Measurements from ENCODE around the gene ACTR1A. TPM values are rescaled to one million over a fixed set of nuclear protein-coding genes. Genes with fewer than 3 reads are reported as not detected.

ACTR1A gene
- total RNA-seq, 2 experiments from 2014 or later = 72.2 to 86.7 TPM

GRCh38 chr10:102452672-102453340, 49.7 kb downstream of the ACTR1A start:
- CTCF ChIA-PET = interaction anchor here (0.6 to 3.9 kb wide), 14 partner anchors 15 to 361 kb away, joined by 3 to 21 read pairs (median 4); partner anchors contain the start of genes FBXL15, NFKB2 and SUFU
- Mint-ChIP-seq H3K4me3 (peak overlapping the region; percentile 2), H3K27ac (peak overlapping the region; percentile 78), H3K4me1 (peaks cover 45% of the 10 kb centered on the region), H3K9me3 (ENCODE audit: low read depth) (no peaks in the 10 kb centered on the region), H3K36me3 (peaks cover 12% of the 10 kb centered on the region), H3K27me3 (no peaks in the 10 kb centered on the region)
- peak; percentile 85 for DNase-seq
- peak; percentile 46 for ATAC-seq

GRCh38 chr10:102451105-102451969, 51.2 kb downstream of the ACTR1A start, which contains the start of gene C10orf95:
TSS of gene C10orf95 (minus strand) at chr10:102451543. CDS start at chr10:102451093, 450 bp downstream.
- ATAC-seq (no peak), DNase-seq (peak; percentile 46)
- peak within 1 kb of the TSS; percentile 78 for H3K27ac Mint-ChIP-seq
- CTCF ChIA-PET = interaction anchor here (0.6 to 3.9 kb wide), 16 partner anchors 10 to 225 kb away, joined by 3 to 23 read pairs (median 5); partner anchors contain the start of genes CUEDC2, FBXL15, NFKB2 and SUFU
- peaks cover 45% of the 10 kb centered on the region for H3K4me1 Mint-ChIP-seq
- peaks cover 12% of the 10 kb centered on the region for H3K36me3 Mint-ChIP-seq
- peak within 1 kb of the TSS; percentile 86 for H3K4me3 Mint-ChIP-seq
- H3K27me3 Mint-ChIP-seq = no peaks in the 10 kb centered on the region
- H3K9me3 Mint-ChIP-seq (ENCODE audit: low read depth) = no peaks in the 10 kb centered on the region

GRCh38 chr10:102450374-102451104, 52.0 kb downstream of the ACTR1A start:
- Mint-ChIP-seq H3K4me3 (peak overlapping the region; percentile 86), H3K9me3 (ENCODE audit: low read depth) (no peaks in the 10 kb centered on the region), H3K27ac (peak overlapping the region; percentile 91), H3K36me3 (peaks cover 9% of the 10 kb centered on the region), H3K4me1 (peaks cover 43% of the 10 kb centered on the region), H3K27me3 (no peaks in the 10 kb centered on the region)
- CTCF ChIA-PET = interaction anchor here (0.6 to 3.9 kb wide), 18 partner anchors 11 to 299 kb away, joined by 3 to 23 read pairs (median 6); partner anchors contain the start of genes CUEDC2, FBXL15, NFKB2 and SUFU
- ATAC-seq (peak; percentile 79), DNase-seq (peak; percentile 92)

GRCh38 chr10:102450124-102450373, 52.5 kb downstream of the ACTR1A start:
- Mint-ChIP-seq H3K27me3 (no peaks in the 10 kb centered on the region), H3K27ac (peak overlapping the region; percentile 91), H3K9me3 (ENCODE audit: low read depth) (no peaks in the 10 kb centered on the region), H3K4me3 (peak overlapping the region; percentile 86), H3K4me1 (peaks cover 39% of the 10 kb centered on the region), H3K36me3 (peaks cover 6% of the 10 kb centered on the region)
- DNase-seq = no peak
- CTCF ChIA-PET = interaction anchor here (0.6 to 3.9 kb wide), 16 partner anchors 11 to 299 kb away, joined by 3 to 23 read pairs (median 6); partner anchors contain the start of genes CUEDC2, FBXL15, NFKB2 and SUFU
- ATAC-seq = no peak

- CTCF ChIA-PET = interaction anchor here (0.6 to 3.9 kb wide), 14 partner anchors 12 to 219 kb away, joined by 3 to 23 read pairs (median 6); partner anchors contain the start of genes CUEDC2, FBXL15, NFKB2 and SUFU
- Mint-ChIP-seq H3K36me3 (peaks cover 8% of the 10 kb centered on the region), H3K9me3 (ENCODE audit: low read depth) (no peaks in the 10 kb centered on the region), H3K4me1 (peaks cover 35% of the 10 kb centered on the region), H3K4me3 (peak overlapping the region; percentile 86), H3K27ac (peak overlapping the region; percentile 91), H3K27me3 (no peaks in the 10 kb centered on the region)
- ATAC-seq (peak; percentile 72), DNase-seq (peak; percentile 95)
Observed at GRCh38 chr10:102449321-102450123, 53.0 kb downstream of the ACTR1A start.

GRCh38 chr10:102444851-102445250, 57.7 kb downstream of the ACTR1A start:
- H3K27me3 Mint-ChIP-seq = no peaks in the 10 kb centered on the region
- DNase-seq (no peak), ATAC-seq (no peak)
- no peaks in the 10 kb centered on the region for H3K9me3 Mint-ChIP-seq (ENCODE audit: low read depth)
- H3K36me3 Mint-ChIP-seq = peaks cover 2% of the 10 kb centered on the region
- H3K4me1 Mint-ChIP-seq = peaks cover 10% of the 10 kb centered on the region
- H3K27ac Mint-ChIP-seq = no peak overlapping the region
- no peak overlapping the region for H3K4me3 Mint-ChIP-seq
- CTCF ChIA-PET = interaction anchor here (1.9 kb wide), 1 partner anchor 9 kb away, joined by 6 read pairs; no protein-coding TSS in a partner anchor

- CTCF ChIA-PET = interaction anchor here (0.7 to 1.5 kb wide), 2 partner anchors 15 to 23 kb away, joined by 3 to 4 read pairs; no protein-coding TSS in a partner anchor
- H3K4me1 Mint-ChIP-seq = peaks cover 40% of the 10 kb centered on the region
- no peak overlapping the region for H3K27ac Mint-ChIP-seq
Observed at GRCh38 chr10:102438374-102438773, 64.1 kb downstream of the ACTR1A start.

GRCh38 chr10:102437515-102437914, 65.0 kb downstream of the ACTR1A start:
- H3K36me3 Mint-ChIP-seq = peaks cover 13% of the 10 kb centered on the region
- ATAC-seq (no peak), DNase-seq (no peak)
- no peaks in the 10 kb centered on the region for H3K27me3 Mint-ChIP-seq
- H3K4me3 Mint-ChIP-seq = peak overlapping the region; percentile 80
- H3K27ac Mint-ChIP-seq = peak overlapping the region; percentile 47
- CTCF ChIA-PET = interaction anchor here (1.5 to 8.0 kb wide), 3 partner anchors 15 to 208 kb away, joined by 4 to 82 read pairs (median 5); partner anchors contain the start of gene FBXL15
- peaks cover 47% of the 10 kb centered on the region for H3K4me1 Mint-ChIP-seq
- H3K9me3 Mint-ChIP-seq (ENCODE audit: low read depth) = no peaks in the 10 kb centered on the region

More at GRCh38 chr10:102438374-102438773, 64.1 kb downstream of the ACTR1A start:
- ATAC-seq (no peak), DNase-seq (no peak)
- H3K4me3 Mint-ChIP-seq = no peak overlapping the region
- no peaks in the 10 kb centered on the region for H3K27me3 Mint-ChIP-seq
- H3K9me3 Mint-ChIP-seq (ENCODE audit: low read depth) = no peaks in the 10 kb centered on the region
- peaks cover 13% of the 10 kb centered on the region for H3K36me3 Mint-ChIP-seq

GRCh38 chr10:102436312-102436711, 66.2 kb downstream of the ACTR1A start:
- H3K27me3 Mint-ChIP-seq = no peaks in the 10 kb centered on the region
- CTCF ChIA-PET = interaction anchor here (1.2 to 8.0 kb wide), 11 partner anchors 8 to 267 kb away, joined by 3 to 82 read pairs (median 5); partner anchors contain the start of genes ACTR1A, FBXL15 and SUFU

GRCh38 chr10:102435529-102436233, 66.8 kb downstream of the ACTR1A start:
- peak overlapping the region; percentile 89 for H3K27ac Mint-ChIP-seq
- H3K27me3 Mint-ChIP-seq = no peaks in the 10 kb centered on the region
- peak; percentile 24 for ATAC-seq
- CTCF ChIA-PET = interaction anchor here (1.2 to 8.0 kb wide), 10 partner anchors 9 to 266 kb away, joined by 3 to 82 read pairs (median 5); partner anchors contain the start of genes FBXL15 and SUFU
- DNase-seq = peak; percentile 79
- peaks cover 13% of the 10 kb centered on the region for H3K36me3 Mint-ChIP-seq
- no peaks in the 10 kb centered on the region for H3K9me3 Mint-ChIP-seq (ENCODE audit: low read depth)
- H3K4me3 Mint-ChIP-seq = peak overlapping the region; percentile 80
- peaks cover 54% of the 10 kb centered on the region for H3K4me1 Mint-ChIP-seq

More at GRCh38 chr10:102436312-102436711, 66.2 kb downstream of the ACTR1A start:
- H3K4me1 Mint-ChIP-seq = peaks cover 52% of the 10 kb centered on the region
- DNase-seq = no peak
- H3K9me3 Mint-ChIP-seq (ENCODE audit: low read depth) = no peaks in the 10 kb centered on the region
- ATAC-seq = no peak
- H3K4me3 Mint-ChIP-seq = peak overlapping the region; percentile 80
- H3K27ac Mint-ChIP-seq = peak overlapping the region; percentile 89
- peaks cover 13% of the 10 kb centered on the region for H3K36me3 Mint-ChIP-seq

- CTCF ChIA-PET = interaction anchor here (1.2 to 8.0 kb wide), 5 partner anchors 9 to 266 kb away, joined by 3 to 82 read pairs (median 6); partner anchors contain the start of gene FBXL15
- peaks cover 56% of the 10 kb centered on the region for H3K4me1 Mint-ChIP-seq
- no peaks in the 10 kb centered on the region for H3K9me3 Mint-ChIP-seq (ENCODE audit: low read depth)
- H3K4me3 Mint-ChIP-seq = peak overlapping the region; percentile 80
- no peaks in the 10 kb centered on the region for H3K27me3 Mint-ChIP-seq
- peaks cover 13% of the 10 kb centered on the region for H3K36me3 Mint-ChIP-seq
- ATAC-seq (no peak), DNase-seq (no peak)
- peak overlapping the region; percentile 89 for H3K27ac Mint-ChIP-seq
Observed at GRCh38 chr10:102435133-102435497, 67.4 kb downstream of the ACTR1A start.

All from activated CD8-positive, alpha-beta memory T cell treated with anti-CD3 and anti-CD28 coated beads, Interleukin-2, amount 10 ng/mL, durations not matched to agents 7 days and 5 days (primary cell).